Measurements from ENCODE around the gene LIX1L.

The LIX1L gene

GRCh38 chr1:145916745-145917144, 41.1 kb downstream of the LIX1L start:
- DNase-seq (ENCODE audit: low spot score): no peak

DNA sequence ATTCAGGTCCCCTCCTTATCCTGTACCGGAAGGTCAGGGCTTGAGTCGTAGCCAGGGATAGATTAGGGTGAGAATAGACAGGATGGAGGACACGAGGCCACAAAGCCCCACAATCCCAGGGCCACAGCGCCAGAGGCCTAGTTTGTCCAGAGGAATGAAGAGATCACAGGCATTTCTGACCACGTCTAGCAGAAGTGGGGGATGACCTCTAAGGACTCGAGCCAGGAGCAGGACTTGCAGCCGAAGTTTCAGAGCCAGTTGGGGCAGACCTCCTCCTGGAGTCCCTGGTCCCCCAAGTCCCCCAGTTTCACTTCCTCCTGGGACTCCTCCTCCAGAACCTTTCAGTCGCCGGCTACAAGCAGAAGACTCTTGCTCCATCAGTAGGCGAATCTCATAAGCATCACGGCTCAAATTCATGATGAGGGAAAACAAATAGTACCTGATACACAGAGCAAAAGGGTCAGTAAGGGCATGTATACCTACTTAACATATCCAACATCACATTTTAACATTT, 45.6 kb downstream of the LIX1L start:
- DNase-seq (ENCODE audit: low spot score): no peak

More at GRCh38 chr1:145916745-145917144, 41.1 kb downstream of the LIX1L start:
- TF ChIP-seq, protein P1, sequence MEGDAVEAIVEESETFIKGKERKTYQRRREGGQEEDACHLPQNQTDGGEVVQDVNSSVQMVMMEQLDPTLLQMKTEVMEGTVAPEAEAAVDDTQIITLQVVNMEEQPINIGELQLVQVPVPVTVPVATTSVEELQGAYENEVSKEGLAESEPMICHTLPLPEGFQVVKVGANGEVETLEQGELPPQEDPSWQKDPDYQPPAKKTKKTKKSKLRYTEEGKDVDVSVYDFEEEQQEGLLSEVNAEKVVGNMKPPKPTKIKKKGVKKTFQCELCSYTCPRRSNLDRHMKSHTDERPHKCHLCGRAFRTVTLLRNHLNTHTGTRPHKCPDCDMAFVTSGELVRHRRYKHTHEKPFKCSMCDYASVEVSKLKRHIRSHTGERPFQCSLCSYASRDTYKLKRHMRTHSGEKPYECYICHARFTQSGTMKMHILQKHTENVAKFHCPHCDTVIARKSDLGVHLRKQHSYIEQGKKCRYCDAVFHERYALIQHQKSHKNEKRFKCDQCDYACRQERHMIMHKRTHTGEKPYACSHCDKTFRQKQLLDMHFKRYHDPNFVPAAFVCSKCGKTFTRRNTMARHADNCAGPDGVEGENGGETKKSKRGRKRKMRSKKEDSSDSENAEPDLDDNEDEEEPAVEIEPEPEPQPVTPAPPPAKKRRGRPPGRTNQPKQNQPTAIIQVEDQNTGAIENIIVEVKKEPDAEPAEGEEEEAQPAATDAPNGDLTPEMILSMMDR (IDR thresholded peaks at IDR 0.05; ENCODE audit: extremely low read depth, missing control alignments): no peak

GRCh38 chr1:145908653-145909052, 49.2 kb downstream of the LIX1L start:
- no peak for DNase-seq (ENCODE audit: low spot score)

More for the DNA sequence above, 45.6 kb downstream of the LIX1L start:
- TF ChIP-seq, protein P1 (IDR thresholded peaks at IDR 0.05; ENCODE audit: extremely low read depth, missing control alignments): no peak

GRCh38 chr1:145906954-145907753, 50.7 kb downstream of the LIX1L start:
- no peak for DNase-seq (ENCODE audit: low spot score)
- TF ChIP-seq, protein P1 (IDR thresholded peaks at IDR 0.05; ENCODE audit: extremely low read depth, missing control alignments): no peak

More at GRCh38 chr1:145908653-145909052, 49.2 kb downstream of the LIX1L start:
- TF ChIP-seq, protein P1 (IDR thresholded peaks at IDR 0.05; ENCODE audit: extremely low read depth, missing control alignments): no peak

- no peak for DNase-seq (ENCODE audit: low spot score)
- TF ChIP-seq, protein P1 (IDR thresholded peaks at IDR 0.05; ENCODE audit: extremely low read depth, missing control alignments): no peak
These were observed 56.4 kb downstream of the LIX1L start for GRCh38 chr1:145901312-145902021.

- DNase-seq (ENCODE audit: low spot score): no peak
- TF ChIP-seq, protein P1 (IDR thresholded peaks at IDR 0.05; ENCODE audit: extremely low read depth, missing control alignments): no peak
These were observed 59.1 kb downstream of the LIX1L start for GRCh38 chr1:145898756-145899155.

GRCh38 chr1:145897969-145898368, 59.8 kb downstream of the LIX1L start:
- DNase-seq (ENCODE audit: low spot score): no peak
- TF ChIP-seq, protein P1 (IDR thresholded peaks at IDR 0.05; ENCODE audit: extremely low read depth, missing control alignments): no peak

Data from GM20000 (cell line).